GM23248 (cell line): ENCODE results near the gene UCHL1. TPM values are rescaled to one million over a fixed set of nuclear protein-coding genes. Genes with fewer than 3 reads are reported as not detected.
"Not testable (repeated sequence)": the region's sequence is repeated elsewhere in the genome, so short reads cannot be mapped to it uniquely, and the experiment has no call there.

Experiments used
- DNase-seq: peaks from one replicate; pipeline ENCODE4 v3.0.0-alpha.2; 2015
- H2AFZ ChIP-seq: fragments of 200-600 bp; sonication (generic); 2 replicates; pipeline ENCODE4 v1.6.1; 2016; ENCODE audit warnings: antibody characterized with exemption
- H3F3A ChIP-seq: fragments of 200-600 bp; sonication (generic); 2 replicates; pipeline ENCODE4 v1.6.1; 2016; ENCODE audit warnings: mild to moderate bottlenecking, antibody characterized with exemption, mixed run types; ENCODE audit not compliant: insufficient read depth
- H3K27ac ChIP-seq: fragments of 200-600 bp; sonication (generic); 2 replicates; pipeline ENCODE4 v1.5.1; 2016; ENCODE audit warnings: mild to moderate bottlenecking
- H3K27me3 ChIP-seq: fragments of 200-600 bp; sonication (generic); replicated peaks from 2 replicates; pipeline ENCODE4 v1.6.1; 2016; ENCODE audit warnings: mild to moderate bottlenecking; ENCODE audit not compliant: insufficient read depth
- H3K36me3 ChIP-seq: fragments of 200-600 bp; sonication (generic); 2 replicates; pipeline ENCODE4 v1.6.1; 2016; ENCODE audit warnings: low read depth, mild to moderate bottlenecking
- H3K4me1 ChIP-seq: fragments of 200-600 bp; sonication (generic); 2 replicates; pipeline ENCODE4 v1.6.1; 2016; ENCODE audit warnings: mild to moderate bottlenecking; ENCODE audit not compliant: insufficient read depth
- H3K4me2 ChIP-seq: fragments of 200-600 bp; sonication (generic); one replicate; pipeline ENCODE4 v1.6.1; 2016; ENCODE audit warnings: mild to moderate bottlenecking; ENCODE audit not compliant: unreplicated experiment
- H3K4me3 ChIP-seq: fragments of 200-600 bp; sonication (generic); 2 replicates; pipeline ENCODE4 v1.5.1; 2016; ENCODE audit warnings: mild to moderate bottlenecking
- H3K79me2 ChIP-seq: fragments of 200-600 bp; sonication (generic); 2 replicates; pipeline ENCODE4 v1.6.1; 2016; ENCODE audit warnings: mild to moderate bottlenecking; ENCODE audit not compliant: insufficient read depth
- H3K9ac ChIP-seq: fragments of 200-600 bp; sonication (generic); 2 replicates; pipeline ENCODE4 v1.6.1; 2016; ENCODE audit warnings: mild to moderate bottlenecking
- H3K9me2 ChIP-seq: fragments of 200-600 bp; sonication (generic); 2 replicates; pipeline ENCODE4 v1.6.1; 2016; ENCODE audit warnings: mixed run types, mild to moderate bottlenecking, moderate library complexity; ENCODE audit not compliant: insufficient read depth
- H3K9me3 ChIP-seq: fragments of 200-600 bp; sonication (generic); one replicate; pipeline ENCODE4 v1.6.1; 2017; ENCODE audit warnings: low read depth
- H4K20me1 ChIP-seq: fragments of 200-600 bp; sonication (generic); 2 replicates; pipeline ENCODE4 v1.6.0; 2016; ENCODE audit not compliant: insufficient read depth
- EZH2 ChIP-seq: fragments of 200-600 bp; sonication (generic); IDR thresholded peaks from 2 replicates; pipeline ENCODE4 v1.6.1; 2018; ENCODE audit warnings: antibody characterized with exemption, mild to moderate bottlenecking; ENCODE audit not compliant: insufficient read depth, poor library complexity, severe bottlenecking
- EZH2phosphoT487 ChIP-seq: fragments of 200-600 bp; sonication (generic); IDR thresholded peaks from 2 replicates; pipeline ENCODE4 v1.6.1; 2018; ENCODE audit warnings: antibody characterized with exemption, moderate library complexity, mild to moderate bottlenecking, low read depth; ENCODE audit not compliant: insufficient read depth
- WGBS, 2 experiments: methylation state at CpG; one replicate each; pipeline ENCODE4 v1.1.6; 2015 to 2017; ENCODE audit warnings: low lambda C conversion rate in 2 of 2, low coverage in 1 of 2; ENCODE audit errors: missing lambda C conversion rate in 2 of 2; 5-methylcytosine and 5-hydroxymethylcytosine counted together
- in situ Hi-C: fragments of 300-500 bp; cut with MboI; formaldehyde crosslinking; loops from 2 replicates; pipeline ENCODE4 v1.15.0; 2020
- polyA plus RNA-seq: library from polyadenylated mRNA; unstranded; fragments of >200 nt; fragmentation: Nextera tagmentation; extraction: Ambion mirVana; gene quantifications from 2 replicates; pipeline ENCODE4 v1.2.1, GENCODE V29; 2016
- total RNA-seq: library from RNA; depleted of rRNA; stranded (reverse); fragments of >200 nt; shearing (Covaris generic); gene quantifications from 2 replicates; pipeline ENCODE4 v1.2.3, GENCODE V29; 2014

The UCHL1 gene
- total and polyA plus RNA-seq, 2 experiments from 2014 or later: 306 to 525 TPM

- H3K9ac ChIP-seq: no peak overlapping the region
- H4K20me1 ChIP-seq: no peaks in the 10 kb centered on the region
- no peaks in the 10 kb centered on the region for H3K27me3 ChIP-seq
- DNase-seq: no peak
- no peak overlapping the region for H3K4me2 ChIP-seq
- H3K4me1 ChIP-seq: no peaks in the 10 kb centered on the region
- H3K36me3 ChIP-seq: peaks cover 4% of the 10 kb centered on the region; the same call in 1 of the 2 replicates
- TF ChIP-seq EZH2 (no peak), EZH2phosphoT487 (no peak)
- no peaks in the 10 kb centered on the region for H3F3A ChIP-seq
- no peaks in the 10 kb centered on the region for H3K79me2 ChIP-seq
- H2AFZ ChIP-seq: no peak overlapping the region
- no peaks in the 10 kb centered on the region for H3K9me3 ChIP-seq
- in situ Hi-C loops: no loop called here
- no peak overlapping the region for H3K4me3 ChIP-seq
- no peaks in the 10 kb centered on the region for H3K9me2 ChIP-seq
- no peak overlapping the region for H3K27ac ChIP-seq
These were observed 13.0 kb downstream of the UCHL1 start for GRCh38 chr4:41269682-41270081.

GRCh38 chr4:41275931-41276330 is 19.2 kb downstream of the UCHL1 start:
- H3F3A ChIP-seq, DNase-seq, H3K9ac ChIP-seq, H3K9me2 ChIP-seq, H2AFZ ChIP-seq, H4K20me1 ChIP-seq, H3K4me2 ChIP-seq, H3K36me3 ChIP-seq, H3K27ac ChIP-seq, H3K9me3 ChIP-seq, in situ Hi-C loops, H3K4me3 ChIP-seq, H3K27me3 ChIP-seq, H3K4me1 ChIP-seq, H3K79me2 ChIP-seq: not testable (repeated sequence)
- WGBS, 2 experiments: 91 to 97% methylated on average over 13 of the region's 13 CpGs

DNA sequence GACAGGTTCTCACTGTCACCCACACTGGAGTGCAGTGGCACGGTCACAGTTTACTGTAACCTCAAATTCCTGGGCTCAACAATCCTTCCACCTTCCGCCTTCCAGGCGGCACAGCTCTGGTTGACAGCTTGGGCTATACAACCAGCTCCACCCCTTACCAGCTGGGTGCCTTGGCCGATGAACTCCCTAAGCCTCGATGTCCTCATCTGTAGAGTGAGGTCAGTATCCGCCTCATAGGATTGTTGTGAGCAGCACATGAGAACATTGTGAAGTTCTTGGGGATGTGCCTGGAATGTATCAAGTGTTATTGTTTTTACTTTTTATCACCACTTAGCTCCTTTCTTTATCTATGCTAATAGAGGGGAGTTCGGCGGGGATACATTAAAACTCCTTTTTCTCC is 23.3 kb downstream of the UCHL1 start:
- in situ Hi-C loops: loop anchor here (10.0 kb wide), 1 partner anchor 605 kb away; no protein-coding TSS in a partner anchor
- Histone ChIP-seq H3K4me3 (no peak overlapping the region), H3K9me2 (no peaks in the 10 kb centered on the region), H3K9me3 (no peaks in the 10 kb centered on the region), H4K20me1 (no peaks in the 10 kb centered on the region), H2AFZ (no peak overlapping the region), H3K9ac (no peak overlapping the region), H3K27me3 (no peaks in the 10 kb centered on the region), H3F3A (no peaks in the 10 kb centered on the region), H3K4me2 (no peak overlapping the region), H3K36me3 (no peaks in the 10 kb centered on the region), H3K27ac (no peak overlapping the region), H3K4me1 (0 out of 2 replicates have a peak, but pooled peaks cover under 1% of the 10 kb centered on the region), H3K79me2 (no peaks in the 10 kb centered on the region)
- DNase-seq: no peak
- TF ChIP-seq EZH2 (no peak), EZH2phosphoT487 (no peak)
- WGBS, 2 experiments: 68 to 74% methylated on average over 8 of the region's 8 CpGs

GRCh38 chr4:41281038-41281634 is 24.4 kb downstream of the UCHL1 start:
- no peak overlapping the region for H3K4me3 ChIP-seq

GRCh38 chr4:41282366-41282765 is 25.6 kb downstream of the UCHL1 start:
- WGBS, 2 experiments: 0 to 3% methylated on average over 1 of the region's 1 CpG
- Histone ChIP-seq H3K4me1 (peaks cover 8% of the 10 kb centered on the region), H3K79me2 (no peaks in the 10 kb centered on the region), H2AFZ (no peak overlapping the region), H3K9ac (no peak overlapping the region), H3K9me3 (no peaks in the 10 kb centered on the region), H3K36me3 (no peaks in the 10 kb centered on the region), H3K9me2 (no peaks in the 10 kb centered on the region), H3K27me3 (no peaks in the 10 kb centered on the region), H4K20me1 (no peaks in the 10 kb centered on the region), H3K4me2 (no peak overlapping the region), H3K4me3 (no peak overlapping the region), H3K27ac (no peak overlapping the region), H3F3A (no peaks in the 10 kb centered on the region)
- TF ChIP-seq EZH2 (no peak), EZH2phosphoT487 (no peak)
- no peak for DNase-seq
- in situ Hi-C loops: loop anchor here (10.0 kb wide), 1 partner anchor 602 kb away; no protein-coding TSS in a partner anchor

More at GRCh38 chr4:41281038-41281634, 24.4 kb downstream of the UCHL1 start:
- H3K27me3 ChIP-seq: no peaks in the 10 kb centered on the region
- H3K27ac ChIP-seq: no peak overlapping the region
- H4K20me1 ChIP-seq: no peaks in the 10 kb centered on the region
- no peaks in the 10 kb centered on the region for H3F3A ChIP-seq
- no peaks in the 10 kb centered on the region for H3K36me3 ChIP-seq
- H2AFZ ChIP-seq: no peak overlapping the region
- H3K4me1 ChIP-seq: peaks cover 8% of the 10 kb centered on the region
- no peaks in the 10 kb centered on the region for H3K9me2 ChIP-seq
- H3K9me3 ChIP-seq: no peaks in the 10 kb centered on the region
- no peaks in the 10 kb centered on the region for H3K79me2 ChIP-seq
- H3K9ac ChIP-seq: no peak overlapping the region
- in situ Hi-C loops: loop anchor here (10.0 kb wide), 1 partner anchor 604 kb away; no protein-coding TSS in a partner anchor
- TF ChIP-seq EZH2phosphoT487 (no peak), EZH2 (no peak)
- DNase-seq: peak; percentile 83
- H3K4me2 ChIP-seq: no peak overlapping the region
- 8 to 10% methylated on average over 7 of the region's 7 CpGs for WGBS, 2 experiments
